Mesendoderm (in vitro differentiated cells): ENCODE measurements around the gene CSRP3.

Experiments
- DNase-seq: peaks from one replicate; pipeline ENCODE4 v3.0.0; 2013
- H2AK5ac ChIP-seq: 2 replicates; pipeline ENCODE4 v1.6.1; 2013; ENCODE audit warnings: low read length, inconsistent platforms
- H2BK120ac ChIP-seq: 2 replicates; pipeline ENCODE4 v1.6.1; 2013; ENCODE audit warnings: low read depth, mild to moderate bottlenecking, low read length, moderate library complexity, mixed read lengths
- H2BK15ac ChIP-seq: replicated peaks from 2 replicates; pipeline ENCODE4 v1.6.1; 2013; ENCODE audit warnings: low read depth, mild to moderate bottlenecking, moderate library complexity
- H2BK5ac ChIP-seq: 2 replicates; pipeline ENCODE4 v1.6.1; 2013; ENCODE audit warnings: low read length, inconsistent platforms
- H3K18ac ChIP-seq: 2 replicates; pipeline ENCODE4 v1.6.1; 2013; ENCODE audit warnings: mild to moderate bottlenecking, low read length, mixed read lengths
- H3K23ac ChIP-seq: one replicate; pipeline ENCODE4 v1.6.1; 2013; ENCODE audit warnings: low read length
- H3K27ac ChIP-seq: 2 replicates; pipeline ENCODE4 v1.5.1; 2013; ENCODE audit warnings: low read depth, mild to moderate bottlenecking, inconsistent platforms, low read length, moderate library complexity
- H3K27me3 ChIP-seq: 2 replicates; pipeline ENCODE4 v1.6.1; 2013; ENCODE audit warnings: low read length, control low read depth, mild to moderate bottlenecking, inconsistent platforms; ENCODE audit not compliant: insufficient read depth, poor library complexity
- H3K36me3 ChIP-seq: 2 replicates; pipeline ENCODE4 v1.6.1; 2013; ENCODE audit warnings: low read length, inconsistent platforms; ENCODE audit not compliant: control insufficient read depth, insufficient read depth
- H3K4ac ChIP-seq: one replicate; pipeline ENCODE4 v1.6.1; 2013; ENCODE audit warnings: low read depth, mild to moderate bottlenecking, low read length, moderate library complexity
- H3K4me1 ChIP-seq: 2 replicates; pipeline ENCODE4 v1.6.1; 2013; ENCODE audit warnings: low read depth, low read length, inconsistent platforms; ENCODE audit not compliant: control insufficient read depth
- H3K4me2 ChIP-seq: 2 replicates; pipeline ENCODE4 v1.6.1; 2013; ENCODE audit warnings: low read length
- H3K4me3 ChIP-seq: 2 replicates; pipeline ENCODE4 v1.5.1; 2013; ENCODE audit warnings: mild to moderate bottlenecking, low read length
- H3K56ac ChIP-seq: one replicate; pipeline ENCODE4 v1.6.1; 2013; ENCODE audit warnings: low read length
- H3K79me1 ChIP-seq: 2 replicates; pipeline ENCODE4 v1.6.1; 2013; ENCODE audit warnings: low read length, inconsistent platforms
- H3K79me2 ChIP-seq: 2 replicates; pipeline ENCODE4 v1.6.1; 2013; ENCODE audit warnings: mild to moderate bottlenecking, low read length; ENCODE audit not compliant: control insufficient read depth, insufficient read depth
- H3K9ac ChIP-seq: 2 replicates; pipeline ENCODE4 v1.6.1; 2013; ENCODE audit warnings: low read length, inconsistent platforms
- H4K5ac ChIP-seq: one replicate; pipeline ENCODE4 v1.6.1; 2013; ENCODE audit warnings: low read length
- H4K8ac ChIP-seq: one replicate; pipeline ENCODE4 v1.6.1; 2013; ENCODE audit warnings: low read depth, mild to moderate bottlenecking, control low read depth, low read length, moderate library complexity
- WGBS: extraction: QIAGEN DNeasy Blood & Tissue Kit; methylation state at CpG from one replicate; pipeline ENCODE4 v1.1.7; 2013; ENCODE audit warnings: low lambda C conversion rate, missing lambda C conversion rate; ENCODE audit not compliant: insufficient coverage; ENCODE audit errors: extremely low coverage; 5-methylcytosine and 5-hydroxymethylcytosine counted together

CSRP3 gene

DNA sequence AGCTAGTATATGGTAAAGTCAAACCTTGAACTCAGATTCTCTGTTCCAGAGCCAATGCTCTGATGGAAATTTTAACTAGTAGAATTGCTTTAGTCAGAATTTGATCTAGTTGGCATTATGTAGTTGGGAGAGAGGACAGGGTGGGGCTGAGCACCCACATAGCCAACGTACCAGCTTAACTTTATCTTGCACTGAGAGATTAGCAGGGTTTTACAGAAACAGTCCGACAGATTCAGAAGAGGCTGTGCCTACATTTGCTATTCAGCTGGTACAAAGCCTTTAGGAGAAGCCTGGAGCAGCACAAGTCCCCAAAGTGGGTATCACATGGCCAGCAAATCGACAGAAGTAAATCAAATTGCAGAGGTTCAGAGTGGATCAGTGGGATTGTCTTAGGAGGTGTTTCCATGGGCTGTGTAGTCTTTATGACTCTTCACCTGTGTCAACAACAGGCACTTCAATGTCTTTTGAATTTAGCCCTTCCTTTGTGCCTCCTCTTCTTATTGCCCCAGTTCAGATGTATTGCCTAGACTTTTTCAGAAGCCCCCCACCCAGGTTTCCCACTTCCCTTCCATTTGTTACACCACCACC lies 7.3 kb upstream of the CSRP3 start:
- H3K9ac ChIP-seq, result no peak overlapping the region
- no peak overlapping the region for H4K8ac ChIP-seq
- no peak overlapping the region for H2BK15ac ChIP-seq
- no peak overlapping the region for H2BK5ac ChIP-seq
- no peak overlapping the region for H3K23ac ChIP-seq
- H2AK5ac ChIP-seq, result no peak overlapping the region
- no peak overlapping the region for H3K4me2 ChIP-seq
- no CpG with 5 or more reads among the region's 3 CpGs for WGBS
- H3K27me3 ChIP-seq, result no peaks in the 10 kb centered on the region
- H3K18ac ChIP-seq, result no peak overlapping the region
- H4K5ac ChIP-seq, result no peak overlapping the region
- H2BK120ac ChIP-seq, result no peak overlapping the region
- H3K4me1 ChIP-seq, result peaks cover 3% of the 10 kb centered on the region
- no peak overlapping the region for H3K4ac ChIP-seq
- no peak overlapping the region for H3K4me3 ChIP-seq
- H3K79me2 ChIP-seq, result no peaks in the 10 kb centered on the region
- H3K56ac ChIP-seq, result no peak overlapping the region
- H3K79me1 ChIP-seq, result no peaks in the 10 kb centered on the region
- no peak overlapping the region for H3K27ac ChIP-seq
- H3K36me3 ChIP-seq, result no peaks in the 10 kb centered on the region
- no peak for DNase-seq

DNA sequence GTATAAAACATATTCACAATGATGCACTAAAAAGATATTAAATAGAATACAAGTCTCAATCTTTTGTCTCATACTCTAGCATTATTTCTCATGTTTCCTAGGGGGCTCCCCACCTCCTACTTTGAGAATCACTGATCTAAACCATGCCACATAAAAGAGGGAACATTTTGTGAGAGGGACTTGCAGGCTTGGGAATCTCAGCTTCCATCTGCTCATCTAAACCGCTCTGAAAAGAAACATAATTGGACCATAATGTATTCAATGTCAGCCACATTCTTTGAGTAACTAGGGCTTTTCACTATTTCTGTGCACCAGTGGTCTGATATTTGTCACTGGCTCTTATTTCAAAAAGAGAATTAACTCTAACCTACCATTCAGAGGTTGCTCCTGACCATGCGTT lies 6.4 kb upstream of the CSRP3 start:
- no peak for DNase-seq
- H2BK5ac ChIP-seq, result no peak overlapping the region
- H3K4me3 ChIP-seq, result no peak overlapping the region
- H4K5ac ChIP-seq, result no peak overlapping the region
- no peak overlapping the region for H3K18ac ChIP-seq
- H3K79me1 ChIP-seq, result no peaks in the 10 kb centered on the region
- no peak overlapping the region for H3K9ac ChIP-seq
- H3K79me2 ChIP-seq, result no peaks in the 10 kb centered on the region
- no peaks in the 10 kb centered on the region for H3K36me3 ChIP-seq
- no peak overlapping the region for H2BK120ac ChIP-seq
- no peak overlapping the region for H3K4me2 ChIP-seq
- peak overlapping the region; percentile 16 for H3K4ac ChIP-seq
- H3K23ac ChIP-seq, result no peak overlapping the region
- H3K56ac ChIP-seq, result no peak overlapping the region
- no peak overlapping the region for H3K27ac ChIP-seq
- H3K27me3 ChIP-seq, result no peaks in the 10 kb centered on the region
- no peak overlapping the region for H2AK5ac ChIP-seq
- no peak overlapping the region for H4K8ac ChIP-seq
- no CpG with 5 or more reads among the region's 2 CpGs for WGBS
- H3K4me1 ChIP-seq, result peaks cover 3% of the 10 kb centered on the region
- H2BK15ac ChIP-seq, result no peak overlapping the region

DNA sequence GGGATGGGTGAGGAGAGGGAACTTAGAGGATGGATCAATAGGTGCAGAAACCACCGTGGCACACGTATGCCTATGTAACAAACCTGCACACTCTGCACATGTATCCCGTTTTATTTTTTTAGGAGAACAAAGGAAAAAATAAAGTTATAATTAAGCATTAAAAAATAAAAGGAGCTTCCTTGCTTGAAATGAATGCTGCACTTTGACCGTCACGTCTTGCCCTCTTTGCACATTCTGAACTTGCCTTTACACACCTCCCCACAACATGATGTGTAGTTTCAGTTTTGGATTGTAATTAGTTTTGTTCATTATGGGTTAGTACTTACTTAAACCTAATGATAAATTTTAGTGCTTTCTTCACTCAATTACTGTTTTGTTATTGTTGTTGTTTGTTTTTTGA lies 3.1 kb upstream of the CSRP3 start:
- H3K4me2 ChIP-seq, result no peak overlapping the region
- H3K27me3 ChIP-seq, result no peaks in the 10 kb centered on the region
- H2AK5ac ChIP-seq, result no peak overlapping the region
- no peak overlapping the region for H2BK120ac ChIP-seq
- H3K23ac ChIP-seq, result no peak overlapping the region
- H3K36me3 ChIP-seq, result no peaks in the 10 kb centered on the region
- no peak overlapping the region for H3K56ac ChIP-seq
- no peak overlapping the region for H3K18ac ChIP-seq
- H3K27ac ChIP-seq, result no peak overlapping the region
- no peak overlapping the region for H4K5ac ChIP-seq
- H2BK5ac ChIP-seq, result no peak overlapping the region
- no peak overlapping the region for H3K4me3 ChIP-seq
- no peak overlapping the region for H3K9ac ChIP-seq
- no peaks in the 10 kb centered on the region for H3K79me1 ChIP-seq
- H2BK15ac ChIP-seq, result no peak overlapping the region
- no CpG with 5 or more reads among the region's 5 CpGs for WGBS
- H3K4ac ChIP-seq, result no peak overlapping the region
- H4K8ac ChIP-seq, result no peak overlapping the region
- peaks cover 3% of the 10 kb centered on the region for H3K4me1 ChIP-seq
- no peaks in the 10 kb centered on the region for H3K79me2 ChIP-seq
- DNase-seq, result no peak

DNA sequence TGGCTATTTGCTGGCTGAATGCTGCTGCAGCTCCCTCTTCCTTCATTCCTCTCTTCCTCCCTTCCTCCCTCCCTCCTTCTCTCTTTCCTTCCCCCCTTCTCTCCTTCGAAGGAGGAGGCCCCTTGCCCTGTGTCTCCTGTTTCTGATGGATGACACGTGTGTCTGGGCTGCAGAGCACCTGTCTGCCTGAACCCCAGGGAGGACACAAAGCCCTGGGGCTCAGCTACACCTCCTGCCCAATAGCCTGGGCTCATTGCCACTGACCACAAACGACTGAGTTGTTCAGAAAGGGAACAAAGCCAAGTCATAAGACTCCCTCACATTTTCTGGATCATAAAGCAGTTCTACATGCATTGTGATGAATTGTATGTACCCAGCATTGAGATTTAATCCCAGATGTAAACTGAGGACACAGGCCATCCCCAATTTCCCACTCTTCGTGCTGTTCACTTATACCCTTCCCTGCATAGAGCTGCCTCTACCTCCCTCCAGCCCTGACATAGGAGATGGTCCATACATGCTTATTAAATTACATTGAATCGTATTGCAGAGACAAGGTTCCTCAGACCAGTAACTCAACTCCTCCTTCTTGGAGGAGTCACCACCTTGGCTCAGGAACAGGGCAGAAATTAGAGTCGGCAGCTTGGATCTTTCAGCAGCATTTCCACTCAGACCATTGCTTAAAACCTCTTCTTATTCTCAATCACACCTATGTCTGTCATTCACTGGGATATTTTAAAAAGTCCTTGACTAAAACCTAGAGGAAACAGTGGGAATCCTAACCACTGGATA lies 1.2 kb downstream of the CSRP3 start:
- no peak overlapping the region for H4K8ac ChIP-seq
- H3K18ac ChIP-seq, result no peak overlapping the region
- no peak overlapping the region for H3K4me2 ChIP-seq
- no peak overlapping the region for H3K23ac ChIP-seq
- H2BK15ac ChIP-seq, result no peak overlapping the region
- no peaks in the 10 kb centered on the region for H3K4me1 ChIP-seq
- no peak overlapping the region for H3K4ac ChIP-seq
- no peaks in the 10 kb centered on the region for H3K79me2 ChIP-seq
- no peak for DNase-seq
- H3K27me3 ChIP-seq, result no peaks in the 10 kb centered on the region
- no peak overlapping the region for H2BK120ac ChIP-seq
- WGBS, result no CpG with 5 or more reads among the region's 6 CpGs
- no peak overlapping the region for H4K5ac ChIP-seq
- H3K27ac ChIP-seq, result no peak overlapping the region
- no peak overlapping the region for H2AK5ac ChIP-seq
- no peak overlapping the region for H3K4me3 ChIP-seq
- no peak overlapping the region for H3K9ac ChIP-seq
- H3K36me3 ChIP-seq, result no peaks in the 10 kb centered on the region
- H3K56ac ChIP-seq, result no peak overlapping the region
- no peak overlapping the region for H2BK5ac ChIP-seq
- no peaks in the 10 kb centered on the region for H3K79me1 ChIP-seq

GRCh38 chr11:19199771-19200170 lies 2.0 kb downstream of the CSRP3 start:
- Histone ChIP-seq H3K79me2 (no peaks in the 10 kb centered on the region), H3K4ac (no peak overlapping the region), H3K4me2 (no peak overlapping the region), H2AK5ac (no peak overlapping the region), H4K8ac (no peak overlapping the region), H3K23ac (no peak overlapping the region), H2BK5ac (no peak overlapping the region), H3K9ac (no peak overlapping the region), H3K79me1 (no peaks in the 10 kb centered on the region), H2BK15ac (no peak overlapping the region), H2BK120ac (no peak overlapping the region), H4K5ac (no peak overlapping the region), H3K4me3 (no peak overlapping the region), H3K18ac (no peak overlapping the region), H3K36me3 (no peaks in the 10 kb centered on the region), H3K4me1 (no peaks in the 10 kb centered on the region), H3K56ac (no peak overlapping the region), H3K27ac (no peak overlapping the region), H3K27me3 (no peaks in the 10 kb centered on the region)
- DNase-seq, result no peak
- no CpG with 5 or more reads among the region's 3 CpGs for WGBS

DNA sequence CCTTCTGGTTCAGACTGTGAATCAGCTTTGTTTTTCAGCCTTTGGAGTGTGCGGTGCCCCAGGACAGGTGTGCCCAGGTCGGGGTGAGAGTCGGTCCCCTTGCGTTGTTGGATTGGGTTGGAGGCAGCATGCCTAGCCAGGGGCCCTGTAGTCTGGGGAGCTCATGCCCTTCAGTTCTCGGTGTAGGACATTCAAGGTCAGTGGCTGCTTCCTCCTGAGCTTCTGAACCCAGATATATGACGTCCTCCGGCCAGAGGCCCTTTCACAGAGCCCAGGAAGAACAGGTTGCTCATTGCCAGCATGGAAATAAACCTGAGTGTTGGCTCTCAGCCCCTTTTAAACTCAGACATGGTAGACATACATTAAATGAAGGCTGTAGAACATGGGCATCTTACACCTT lies 2.7 kb downstream of the CSRP3 start:
- Histone ChIP-seq H3K79me1 (no peaks in the 10 kb centered on the region), H3K4me3 (no peak overlapping the region), H2BK120ac (no peak overlapping the region), H3K23ac (no peak overlapping the region), H3K4me1 (no peaks in the 10 kb centered on the region), H3K27ac (no peak overlapping the region), H4K5ac (no peak overlapping the region), H3K4me2 (no peak overlapping the region), H2AK5ac (no peak overlapping the region), H3K4ac (no peak overlapping the region), H4K8ac (no peak overlapping the region), H3K36me3 (no peaks in the 10 kb centered on the region), H2BK5ac (no peak overlapping the region), H3K56ac (no peak overlapping the region), H2BK15ac (no peak overlapping the region), H3K79me2 (no peaks in the 10 kb centered on the region), H3K9ac (no peak overlapping the region), H3K27me3 (no peaks in the 10 kb centered on the region), H3K18ac (no peak overlapping the region)
- no CpG with 5 or more reads among the region's 7 CpGs for WGBS
- no peak for DNase-seq
